ENCODE data around the gene ANGPT4. TPM values are rescaled to one million over a fixed set of nuclear protein-coding genes. Genes with fewer than 3 reads are reported as not detected.

Gene ANGPT4
- total RNA-seq, 1 donor from 2014 or later = 0.06 TPM

- H3K27me3 Mint-ChIP-seq (ENCODE audit: insufficient read depth, low read depth) = peaks cover 6% of the 10 kb centered on the region
- no peaks in the 10 kb centered on the region for H3K9me3 Mint-ChIP-seq
- H4K20me1 ChIP-seq (ENCODE audit: low read depth) = no peaks in the 10 kb centered on the region
- no peaks in the 10 kb centered on the region for H3K36me3 ChIP-seq
- H3K4me1 Mint-ChIP-seq = no peaks in the 10 kb centered on the region
- H3K4me1 ChIP-seq = no peaks in the 10 kb centered on the region
- no peak overlapping the region for H2AFZ ChIP-seq (replicated peaks)
- H3K27ac Mint-ChIP-seq = no peak overlapping the region
- no peaks in the 10 kb centered on the region for H3F3A ChIP-seq (ENCODE audit: low read depth)
- H3K9ac ChIP-seq = no peak overlapping the region
- H3K4me3 ChIP-seq = no peak overlapping the region
- no peak for DNase-seq (ENCODE audit: low spot score)
- no peaks in the 10 kb centered on the region for H3K79me2 ChIP-seq (ENCODE audit: low read depth)
- no peak for TF ChIP-seq EZH2 (IDR thresholded peaks at IDR 0.05)
- TF ChIP-seq EZH2phosphoT487 (IDR thresholded peaks at IDR 0.05) = no peak
- no peak for TF ChIP-seq CTCF (IDR thresholded peaks at IDR 0.05)
- no peaks in the 10 kb centered on the region for H3K36me3 Mint-ChIP-seq
- H3K9me3 ChIP-seq (ENCODE audit: low read depth) = no peaks in the 10 kb centered on the region
- H3K27ac ChIP-seq = no peak overlapping the region
- no peaks in the 10 kb centered on the region for H3K27me3 ChIP-seq
- no peak overlapping the region for H3K4me2 ChIP-seq
- no peak overlapping the region for H3K4me3 Mint-ChIP-seq
Measured at GRCh38 chr20:909641-910040, 6.5 kb downstream of the ANGPT4 start.

GRCh38 chr20:906703-907270 lies 9.3 kb downstream of the ANGPT4 start:
- H3K27ac Mint-ChIP-seq = no peak overlapping the region

GRCh38 chr20:906001-906520 lies 10.1 kb downstream of the ANGPT4 start:
- no peaks in the 10 kb centered on the region for H3K79me2 ChIP-seq (ENCODE audit: low read depth)
- H3K27me3 ChIP-seq = no peaks in the 10 kb centered on the region
- H3K4me1 ChIP-seq = no peaks in the 10 kb centered on the region
- H2AFZ ChIP-seq (replicated peaks) = no peak overlapping the region
- H4K20me1 ChIP-seq (ENCODE audit: low read depth) = no peaks in the 10 kb centered on the region
- Mint-ChIP-seq H3K4me1 (no peaks in the 10 kb centered on the region), H3K4me3 (no peak overlapping the region), H3K27me3 (ENCODE audit: insufficient read depth, low read depth) (peaks cover 4% of the 10 kb centered on the region), H3K9me3 (no peaks in the 10 kb centered on the region), H3K36me3 (no peaks in the 10 kb centered on the region), H3K27ac (no peak overlapping the region)
- H3K36me3 ChIP-seq = no peaks in the 10 kb centered on the region
- H3K4me3 ChIP-seq = no peak overlapping the region
- H3K4me2 ChIP-seq = no peak overlapping the region
- no peaks in the 10 kb centered on the region for H3F3A ChIP-seq (ENCODE audit: low read depth)
- no peak overlapping the region for H3K9ac ChIP-seq
- no peak for DNase-seq (ENCODE audit: low spot score)
- TF ChIP-seq EZH2phosphoT487 (IDR thresholded peaks at IDR 0.05) = no peak
- no peak for TF ChIP-seq CTCF (IDR thresholded peaks at IDR 0.05)
- no peak for TF ChIP-seq EZH2 (IDR thresholded peaks at IDR 0.05)
- no peak overlapping the region for H3K27ac ChIP-seq
- no peaks in the 10 kb centered on the region for H3K9me3 ChIP-seq (ENCODE audit: low read depth)

More at GRCh38 chr20:906703-907270, 9.3 kb downstream of the ANGPT4 start:
- Histone ChIP-seq H4K20me1 (ENCODE audit: low read depth) (no peaks in the 10 kb centered on the region), H3K4me3 (no peak overlapping the region), H3K79me2 (ENCODE audit: low read depth) (no peaks in the 10 kb centered on the region), H3K4me1 (no peaks in the 10 kb centered on the region), H3K4me2 (no peak overlapping the region), H3K36me3 (no peaks in the 10 kb centered on the region), H3F3A (ENCODE audit: low read depth) (no peaks in the 10 kb centered on the region), H2AFZ (replicated peaks) (no peak overlapping the region), H3K9ac (no peak overlapping the region), H3K27ac (no peak overlapping the region), H3K9me3 (ENCODE audit: low read depth) (no peaks in the 10 kb centered on the region), H3K27me3 (no peaks in the 10 kb centered on the region)
- no peaks in the 10 kb centered on the region for H3K9me3 Mint-ChIP-seq
- no peaks in the 10 kb centered on the region for H3K36me3 Mint-ChIP-seq
- TF ChIP-seq EZH2 (IDR thresholded peaks at IDR 0.05) (no peak), CTCF (IDR thresholded peaks at IDR 0.05) (no peak), EZH2phosphoT487 (IDR thresholded peaks at IDR 0.05) (no peak)
- no peak overlapping the region for H3K4me3 Mint-ChIP-seq
- no peak for DNase-seq (ENCODE audit: low spot score)
- no peaks in the 10 kb centered on the region for H3K4me1 Mint-ChIP-seq
- peaks cover 4% of the 10 kb centered on the region for H3K27me3 Mint-ChIP-seq (ENCODE audit: insufficient read depth, low read depth)

Data from neural progenitor cell (in vitro differentiated cells).